B cell (primary cell): ENCODE results near the gene CD274. TPM values are rescaled to one million over a fixed set of nuclear protein-coding genes. Genes with fewer than 3 reads are reported as not detected.

Experiments
- ATAC-seq: fragments of 200-7000 bp; cut with Tn5 transposase; one replicate; pipeline ENCODE4 v1.10.0; 2021; ENCODE audit warnings: low read depth, mild to moderate bottlenecking, moderate number of reproducible peaks, moderate library complexity
- CTCF ChIA-PET: fragments of 350-600 bp; sonication (Branson Sonifier 250); formaldehyde crosslinking; loops from one replicate; lab custom pipeline; 2021; ENCODE audit warnings: antibody characterized with exemption, inconsistent platforms; lab: Charles Lee
- POLR2A ChIA-PET: fragments of 350-600 bp; sonication (Branson Sonifier 250); formaldehyde crosslinking; loops from one replicate; lab custom pipeline; 2021; ENCODE audit warnings: antibody characterized with exemption; lab: Charles Lee
- DNase-seq: peaks from one replicate; pipeline ENCODE4 v3.0.0; 2013
- H2AFZ ChIP-seq: 2 replicates; pipeline ENCODE4 v1.6.1; 2012; ENCODE audit warnings: mild to moderate bottlenecking, low read depth, low read length; ENCODE audit not compliant: insufficient read depth, poor library complexity, severe bottlenecking
- H3K27ac ChIP-seq, 2 donors: 1 replicate in 1 of 2; 2 replicates in 1 of 2; pipeline ENCODE4 v1.5.1; 2012 to 2013; ENCODE audit warnings: low read length in 2 of 2, mild to moderate bottlenecking in 2 of 2, moderate library complexity in 1 of 2
- H3K27me3 ChIP-seq, 4 experiments: fragments of 200-600 bp in 1 of 4; sonication (generic) in 1 of 4; replicated peaks in 1 of 4; 1 replicate in 2 of 4; 2 replicates in 2 of 4; pipeline versions ENCODE4 v1.6.1 to v1.7.0; 2013 to 2016; ENCODE audit warnings: low read length in 3 of 4, mild to moderate bottlenecking in 2 of 4, mixed read lengths in 1 of 4, moderate library complexity in 1 of 4; ENCODE audit not compliant: insufficient read depth in 4 of 4, control insufficient read depth in 3 of 4; ENCODE audit errors: control extremely low read depth in 1 of 4
- H3K36me3 ChIP-seq, 2 experiments: replicated peaks in 1 of 2; 1 replicate in 1 of 2; 2 replicates in 1 of 2; pipeline versions ENCODE4 v1.6.1 to v1.7.1; 2013; ENCODE audit warnings: low read length in 1 of 2; ENCODE audit not compliant: insufficient read depth in 2 of 2, control insufficient read depth in 1 of 2; ENCODE audit errors: control extremely low read depth in 1 of 2, extremely low read depth in 1 of 2
- H3K4me1 ChIP-seq, 2 donors: fragments of 200-600 bp in 1 of 2; sonication (generic) in 1 of 2; 1 replicate in 1 of 2; 2 replicates in 1 of 2; pipeline versions ENCODE4 v1.5.1 to v1.6.1; 2013 to 2017; ENCODE audit warnings: low read length in 2 of 2; ENCODE audit not compliant: control insufficient read depth in 2 of 2, insufficient read depth in 2 of 2
- H3K4me2 ChIP-seq: replicated peaks from 2 replicates; pipeline ENCODE3; 2012; ENCODE audit warnings: mild to moderate bottlenecking, low read depth, low read length; ENCODE audit not compliant: poor library complexity, severe bottlenecking
- H3K4me3 ChIP-seq, 5 experiments: fragments of 200-600 bp in 1 of 5; sonication (generic) in 1 of 5; 1 replicate in 3 of 5; 2 replicates in 2 of 5; pipeline versions ENCODE4 v1.5.1 to v1.7.0; 2011 to 2016; ENCODE audit warnings: low read length in 4 of 5, mild to moderate bottlenecking in 4 of 5, low read depth in 2 of 5, control low read depth in 1 of 5, moderate library complexity in 1 of 5; ENCODE audit not compliant: insufficient read depth in 1 of 5; ENCODE audit errors: control extremely low read depth in 1 of 5, extremely low read depth in 1 of 5
- H3K79me2 ChIP-seq: fragments of 200-600 bp; sonication (generic); one replicate; pipeline ENCODE4 v1.6.0; 2016; ENCODE audit warnings: low read length; ENCODE audit not compliant: control insufficient read depth, insufficient read depth
- H3K9ac ChIP-seq: fragments of 200-600 bp; sonication (generic); 2 replicates; pipeline ENCODE4 v1.6.1; 2017; ENCODE audit warnings: mild to moderate bottlenecking, low read length, moderate library complexity
- H3K9me3 ChIP-seq, 3 donors: one replicate each; pipeline versions ENCODE4 v1.6.1 to v1.7.1; 2013; ENCODE audit warnings: low read length in 2 of 3; ENCODE audit not compliant: control insufficient read depth in 2 of 3, insufficient read depth in 1 of 3; ENCODE audit errors: control extremely low read depth in 1 of 3
- H4K20me1 ChIP-seq: 2 replicates; pipeline ENCODE4 v1.6.0; 2012; ENCODE audit warnings: mild to moderate bottlenecking, low read length; ENCODE audit not compliant: insufficient read depth, control insufficient read depth, poor library complexity, severe bottlenecking
- H3K27ac Mint-ChIP-seq: one replicate; pipeline ENCODE4 v1.8.0; 2021; ENCODE audit warnings: mixed read lengths
- H3K27me3 Mint-ChIP-seq: one replicate; pipeline ENCODE4 v1.8.0; 2021; ENCODE audit warnings: mixed read lengths
- H3K4me1 Mint-ChIP-seq: one replicate; pipeline ENCODE4 v1.8.0; 2021; ENCODE audit warnings: mixed read lengths
- H3K4me3 Mint-ChIP-seq: one replicate; pipeline ENCODE4 v1.8.0; 2021; ENCODE audit warnings: mixed read lengths
- H3K9me3 Mint-ChIP-seq: one replicate; pipeline ENCODE4 v1.8.0; 2022; ENCODE audit warnings: mixed read lengths; ENCODE audit not compliant: insufficient read depth
- EZH2 ChIP-seq: IDR thresholded peaks from 2 replicates; pipeline ENCODE4 v1.6.1; 2012; ENCODE audit warnings: borderline replicate concordance, low read depth, mild to moderate bottlenecking, moderate library complexity, low read length; ENCODE audit not compliant: insufficient read depth, poor library complexity, severe bottlenecking
- WGBS: methylation state at CpG from one replicate; pipeline ENCODE4 v1.1.5; 2013; ENCODE audit warnings: missing lambda C conversion rate; ENCODE audit not compliant: insufficient coverage; 5-methylcytosine and 5-hydroxymethylcytosine counted together
- intact Hi-C: fragments of 100-400 bp; cut with micrococcal nuclease; formaldehyde crosslinking; loops from one replicate; pipeline ENCODE4 v1.10.0; 2022
- polyA plus RNA-seq: library from polyadenylated mRNA; depleted of rRNA; stranded (reverse); fragments of >200 nt; gene quantifications from 2 replicates; pipeline ENCODE4 v1.2.3, GENCODE V29; 2012
- total RNA-seq, 2 donors: library from RNA; stranded (reverse); fragments of 120-200 nt in 1 of 2; gene quantifications; 1 replicate in 1 of 2; 2 replicates in 1 of 2; pipeline versions ENCODE4 v1.2.3 to v1.2.4, GENCODE V29; 2013 to 2022
- TF ChIP-seq, protein P1 (sequence below): fragments of 200-600 bp; IDR thresholded peaks from one replicate; pipeline ENCODE4 v1.8.0; 2022; ENCODE audit warnings: antibody characterized with exemption, mild to moderate bottlenecking

CD274 gene
- total and polyA plus RNA-seq, 2 donors (not counting 1 experiment from before 2014, with no cell fraction given): 1.4 to 7.0 TPM

DNA sequence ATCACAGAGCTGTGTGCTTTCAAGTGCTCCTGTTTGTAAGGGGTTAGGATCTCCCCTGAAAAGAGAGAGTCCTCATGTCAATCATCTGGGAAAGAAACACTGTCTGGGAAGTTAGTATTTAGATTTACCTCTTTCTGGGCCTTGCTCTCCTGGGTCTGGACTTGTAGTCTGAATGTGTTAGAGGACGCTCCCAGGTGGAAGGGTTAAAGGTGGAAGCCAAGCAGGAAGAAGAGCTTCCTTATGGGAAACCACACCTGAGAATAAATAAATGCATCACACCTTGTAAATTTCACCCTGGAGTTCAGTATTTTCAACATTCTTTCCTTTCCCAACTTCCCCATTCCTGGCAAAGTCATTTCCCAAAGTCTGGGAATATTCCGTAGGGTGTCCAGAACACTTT is 13.9 kb upstream of the CD274 start:
- peaks cover 0 to 10% of the 10 kb centered on the region in 2 experiments for H3K36me3 ChIP-seq
- no peaks in the 10 kb centered on the region for H3K27me3 ChIP-seq
- no peak overlapping the region for H3K9ac ChIP-seq
- intact Hi-C loops: loop anchor here (5.0 kb wide), 7 partner anchors 134 to 1909 kb away; partner anchors contain the start of genes CDC37L1, ERMP1, KDM4C and RFX3
- H3K27ac Mint-ChIP-seq: peak overlapping the region; percentile 4
- no peaks in the 10 kb centered on the region for H3K9me3 Mint-ChIP-seq
- H3K27ac ChIP-seq: no peak overlapping the region
- no peaks in the 10 kb centered on the region for H4K20me1 ChIP-seq
- H3K4me1 ChIP-seq: peaks cover 22 to 23% of the 10 kb centered on the region in 2 donors
- H3K4me1 Mint-ChIP-seq: peaks cover 43% of the 10 kb centered on the region
- H3K4me3 Mint-ChIP-seq: peak overlapping the region; percentile 95
- POLR2A ChIA-PET: interaction anchor here (0.7 to 2.4 kb wide), 2 partner anchors 164 to 344 kb away, joined by 3 to 8 read pairs; no protein-coding TSS in a partner anchor
- H3K4me2 ChIP-seq: no peak overlapping the region
- H3K4me3 ChIP-seq: no peak overlapping the region
- H3K9me3 ChIP-seq: no peaks in the 10 kb centered on the region
- no peak for ATAC-seq
- H3K27me3 Mint-ChIP-seq: no peaks in the 10 kb centered on the region
- peaks cover 12% of the 10 kb centered on the region for H3K79me2 ChIP-seq
- H2AFZ ChIP-seq: no peak overlapping the region
- CTCF ChIA-PET: interaction anchor here (1.1 to 8.4 kb wide), 7 partner anchors 12 to 397 kb away, joined by 3 to 91 read pairs (median 12); partner anchors contain the start of genes CD274 and ERMP1
- no peak for TF ChIP-seq EZH2
- TF ChIP-seq, protein P1, sequence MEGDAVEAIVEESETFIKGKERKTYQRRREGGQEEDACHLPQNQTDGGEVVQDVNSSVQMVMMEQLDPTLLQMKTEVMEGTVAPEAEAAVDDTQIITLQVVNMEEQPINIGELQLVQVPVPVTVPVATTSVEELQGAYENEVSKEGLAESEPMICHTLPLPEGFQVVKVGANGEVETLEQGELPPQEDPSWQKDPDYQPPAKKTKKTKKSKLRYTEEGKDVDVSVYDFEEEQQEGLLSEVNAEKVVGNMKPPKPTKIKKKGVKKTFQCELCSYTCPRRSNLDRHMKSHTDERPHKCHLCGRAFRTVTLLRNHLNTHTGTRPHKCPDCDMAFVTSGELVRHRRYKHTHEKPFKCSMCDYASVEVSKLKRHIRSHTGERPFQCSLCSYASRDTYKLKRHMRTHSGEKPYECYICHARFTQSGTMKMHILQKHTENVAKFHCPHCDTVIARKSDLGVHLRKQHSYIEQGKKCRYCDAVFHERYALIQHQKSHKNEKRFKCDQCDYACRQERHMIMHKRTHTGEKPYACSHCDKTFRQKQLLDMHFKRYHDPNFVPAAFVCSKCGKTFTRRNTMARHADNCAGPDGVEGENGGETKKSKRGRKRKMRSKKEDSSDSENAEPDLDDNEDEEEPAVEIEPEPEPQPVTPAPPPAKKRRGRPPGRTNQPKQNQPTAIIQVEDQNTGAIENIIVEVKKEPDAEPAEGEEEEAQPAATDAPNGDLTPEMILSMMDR: no peak
- no CpG with 5 or more reads among the region's 2 CpGs for WGBS
- no peak for DNase-seq
